Motor neuron (in vitro differentiated cells): ENCODE results near the gene PRRG1. TPM values are rescaled to one million over a fixed set of nuclear protein-coding genes. Genes with fewer than 3 reads are reported as not detected.

ENCODE experiments used
- ATAC-seq, 8 experiments: fragments of 200-7000 bp; cut with Tn5 transposase; replicated peaks in 6 of 8; 2 replicates each; pipeline ENCODE4 v1.8.0; 2021; ENCODE audit warnings: mild to moderate bottlenecking in 8 of 8, moderate library complexity in 8 of 8
- H3K27ac ChIP-seq, 2 donors: fragments of 250-450 bp; sonication (Bioruptor Pico); 2 replicates each; pipeline ENCODE4 v1.9.0; 2021; ENCODE audit warnings: antibody characterized with exemption in 2 of 2, mild to moderate bottlenecking in 2 of 2, moderate library complexity in 1 of 2
- H3K4me1 ChIP-seq, 2 donors: fragments of 250-450 bp; sonication (Bioruptor Pico); replicated peaks in 1 of 2; 2 replicates each; pipeline ENCODE4 v1.6.1; 2021; ENCODE audit warnings: antibody characterized with exemption in 2 of 2, mild to moderate bottlenecking in 2 of 2, moderate library complexity in 1 of 2
- H3K4me3 ChIP-seq, 5 donors: fragments of 250-450 bp; sonication (Bioruptor Pico); 2 replicates each; pipeline ENCODE4 v1.9.0; 2021; ENCODE audit warnings: antibody characterized with exemption in 5 of 5, mild to moderate bottlenecking in 5 of 5, moderate library complexity in 4 of 5
- WGBS, 10 experiments: fragments of 450-650 bp; shearing (Covaris generic); methylation state at CpG; one replicate each; pipeline ENCODE4 v1.0.0; 2022; 5-methylcytosine and 5-hydroxymethylcytosine counted together
- in situ Hi-C, 9 experiments: fragments of 400-800 bp; cut with MboI; loops; one replicate each; pipeline ENCODE4 v1.15.0; 2021; ENCODE audit warnings: low sequenced_read_pairs in 9 of 9, low pct_unique_long_range_greater_than_20kb in 2 of 9; ENCODE audit not compliant: unreplicated experiment in 9 of 9
- total RNA-seq, 8 experiments: library from RNA; unstranded; fragments of 300-600 nt; gene quantifications; 2 replicates each; pipeline versions ENCODE4 v1.2.3 to v1.2.4, GENCODE V29; 2022

Gene PRRG1
- total RNA-seq, 8 experiments from 2014 or later: 4.9 to 9.7 (median 6.8) TPM

DNA sequence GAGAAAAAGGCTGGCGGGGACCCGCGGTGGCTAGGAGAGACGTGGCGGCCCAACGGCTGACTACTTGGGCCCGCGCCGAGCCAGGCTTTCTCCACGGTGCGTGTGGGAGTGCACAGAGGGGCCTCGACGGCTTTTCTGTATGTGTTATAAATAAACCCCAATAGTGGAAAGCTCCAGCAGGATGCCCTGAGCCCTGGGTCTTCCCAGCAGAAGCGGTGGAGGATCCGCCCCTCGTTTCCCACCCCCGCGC is 268 bp upstream of the PRRG1 start:
- peak overlapping the region; percentile 15 to 71 for H3K27ac ChIP-seq
- WGBS, 10 experiments: 0% methylated on average over 2 of the region's 18 CpGs; no CpG with 5 or more reads in 9 of the 10 experiments
- no peaks in the 10 kb centered on the region for H3K4me1 ChIP-seq
- ATAC-seq: peak; percentile 33 to 76 (median 60)
- in situ Hi-C loops: no loop called here
- H3K4me3 ChIP-seq: peak overlapping the region; percentile 61 to 96 (median 89)

DNA sequence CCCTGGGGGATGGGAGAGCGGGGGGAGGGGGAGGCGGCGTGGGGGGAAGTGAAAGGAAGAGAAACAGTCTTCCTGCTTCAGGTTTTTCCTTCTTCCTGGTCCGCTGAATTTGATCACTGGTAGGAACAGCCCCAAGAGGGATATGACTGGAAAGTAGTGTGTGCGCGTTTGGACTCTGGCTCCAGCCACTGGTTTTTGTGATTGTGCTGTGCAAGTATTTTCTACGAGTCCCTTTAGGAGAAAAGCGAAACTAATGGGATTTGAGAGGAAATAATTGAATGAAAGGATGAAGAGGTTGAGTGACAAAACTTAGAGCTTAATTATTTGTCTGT is 836 bp downstream of the PRRG1 start:
- WGBS, 10 experiments: 0 to 10% (median 0%) methylated on average over 1 to 3 of the region's 8 CpGs; no CpG with 5 or more reads in 6 of the 10 experiments
- ATAC-seq: peak in 5 of 8 experiments; percentile 3 to 18 (median 8)
- no peaks in the 10 kb centered on the region for H3K4me1 ChIP-seq
- H3K27ac ChIP-seq: peak overlapping the region in 1 of 2 donors; percentile 83
- in situ Hi-C loops: no loop called here
- H3K4me3 ChIP-seq: peak overlapping the region; percentile 61 to 96 (median 89)

DNA sequence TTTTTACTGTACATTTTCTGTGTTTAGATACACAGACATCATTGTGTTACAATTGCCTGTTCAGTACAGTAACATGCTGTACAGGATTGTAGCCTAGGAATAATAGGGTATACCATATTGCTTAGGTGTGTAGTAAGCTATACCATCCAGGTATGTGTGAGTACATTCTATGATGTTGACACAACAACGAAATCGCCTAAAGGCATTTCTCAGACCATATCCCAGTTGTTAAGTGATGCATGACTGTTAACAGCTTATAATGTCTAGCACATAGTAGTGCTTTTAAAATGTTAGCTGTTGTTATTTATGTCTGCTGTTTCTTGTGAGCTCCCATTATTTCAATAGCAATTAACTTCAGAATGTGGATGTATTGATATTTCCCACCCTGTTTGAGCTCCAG is 4.5 kb downstream of the PRRG1 start:
- no peaks in the 10 kb centered on the region for H3K4me1 ChIP-seq
- in situ Hi-C loops: no loop called here
- H3K27ac ChIP-seq: no peak overlapping the region
- ATAC-seq: no peak
- H3K4me3 ChIP-seq: no peak overlapping the region
- WGBS, 10 experiments: 73% methylated on average over 2 of the region's 2 CpGs; no CpG with 5 or more reads in 9 of the 10 experiments

DNA sequence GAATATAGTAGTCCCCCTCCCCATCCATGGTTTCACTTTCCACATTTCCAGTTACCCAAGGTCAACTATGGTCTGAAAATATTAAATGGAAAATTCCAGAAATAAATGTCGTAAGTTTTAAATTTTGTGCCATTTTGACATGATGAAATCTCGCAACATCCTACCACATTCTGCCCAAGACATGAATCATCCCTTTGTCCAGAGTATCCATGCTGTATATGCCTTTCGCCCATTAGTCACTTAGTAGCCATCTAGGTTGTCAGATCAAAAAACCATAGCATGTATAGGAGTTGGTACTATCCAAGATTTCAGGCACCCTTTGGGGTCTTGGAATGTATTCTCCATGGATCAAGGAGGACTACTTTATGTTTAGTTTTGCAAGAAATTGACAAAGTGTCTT is 8.3 kb downstream of the PRRG1 start:
- Histone ChIP-seq H3K27ac (no peak overlapping the region), H3K4me1 (no peaks in the 10 kb centered on the region), H3K4me3 (no peak overlapping the region)
- in situ Hi-C loops: no loop called here
- ATAC-seq: no peak
- WGBS, 10 experiments: 58 to 100% (median 100%) methylated on average over 1 to 3 of the region's 3 CpGs; no CpG with 5 or more reads in 5 of the 10 experiments

DNA sequence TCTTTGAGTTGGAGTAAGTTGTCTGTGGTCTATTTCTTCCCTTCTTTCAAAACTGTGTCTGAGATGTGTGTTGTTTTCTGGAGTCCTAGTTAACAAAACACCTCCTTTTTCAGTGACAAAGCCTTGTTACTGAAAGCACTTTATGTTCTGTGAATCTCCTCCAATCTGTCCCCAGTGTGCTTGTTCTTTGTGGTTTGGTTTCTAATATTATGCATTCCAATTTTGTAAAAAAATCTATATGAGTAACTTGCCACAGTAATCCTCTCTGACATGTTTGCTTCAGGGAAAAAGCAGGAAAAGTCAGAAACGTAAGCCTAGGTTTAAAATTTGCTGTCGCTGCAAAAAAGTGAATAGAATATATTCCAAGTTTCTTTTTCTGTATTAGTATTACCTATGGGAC is 12.4 kb downstream of the PRRG1 start:
- Histone ChIP-seq H3K27ac (no peak overlapping the region), H3K4me1 (no peaks in the 10 kb centered on the region), H3K4me3 (no peak overlapping the region)
- no peak for ATAC-seq
- in situ Hi-C loops: no loop called here
- 63 to 100% (median 91%) methylated on average over 2 of the region's 2 CpGs; no CpG with 5 or more reads in 4 of the 10 experiments for WGBS, 10 experiments

DNA sequence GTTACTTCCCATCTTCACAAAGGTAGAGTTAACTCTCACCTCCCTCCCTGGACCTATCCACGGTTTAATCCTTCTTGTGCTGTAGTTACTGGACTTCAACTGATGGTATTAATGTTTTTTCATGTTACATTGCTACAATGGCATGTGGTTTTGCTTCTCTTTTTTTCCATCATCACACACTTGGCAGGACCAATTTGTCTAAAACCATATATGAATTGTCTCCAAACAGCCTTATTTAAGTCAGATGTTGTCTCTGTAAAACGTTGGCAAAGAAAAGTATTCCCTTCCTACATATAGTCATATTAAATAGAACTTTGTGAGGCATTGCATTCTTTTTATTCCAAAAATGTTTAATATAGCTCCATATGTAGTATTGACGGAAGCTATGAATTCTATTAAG is 15.5 kb downstream of the PRRG1 start:
- ATAC-seq: no peak
- Histone ChIP-seq H3K27ac (no peak overlapping the region), H3K4me1 (no peaks in the 10 kb centered on the region), H3K4me3 (no peak overlapping the region)
- in situ Hi-C loops: no loop called here
- 0 to 100% (median 57%) methylated on average over 2 to 3 of the region's 3 CpGs; no CpG with 5 or more reads in 5 of the 10 experiments for WGBS, 10 experiments

DNA sequence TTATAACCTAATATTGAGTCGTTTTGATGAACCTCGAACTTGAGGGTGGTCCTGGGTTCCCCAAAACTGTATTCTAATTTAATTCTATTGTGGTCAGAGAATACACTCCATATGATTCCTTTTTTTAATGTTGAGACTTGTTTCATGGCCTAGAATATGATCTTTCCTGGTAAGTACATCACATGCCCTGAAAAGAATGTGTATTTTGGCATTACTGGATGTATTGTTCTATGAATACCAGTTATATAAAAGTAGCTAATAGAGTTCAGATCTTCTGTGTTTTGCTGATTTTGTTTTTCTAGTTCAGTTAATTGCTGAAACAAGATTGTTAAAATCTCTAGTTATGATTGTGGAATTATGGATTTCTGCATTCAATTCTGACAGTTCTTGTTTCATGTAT is 18.8 kb downstream of the PRRG1 start:
- no peaks in the 10 kb centered on the region for H3K4me1 ChIP-seq
- no peak overlapping the region for H3K27ac ChIP-seq
- in situ Hi-C loops: no loop called here
- no peak overlapping the region for H3K4me3 ChIP-seq
- 38 to 100% (median 80%) methylated on average over 1 to 2 of the region's 2 CpGs; no CpG with 5 or more reads in 6 of the 10 experiments for WGBS, 10 experiments
- ATAC-seq: no peak

DNA sequence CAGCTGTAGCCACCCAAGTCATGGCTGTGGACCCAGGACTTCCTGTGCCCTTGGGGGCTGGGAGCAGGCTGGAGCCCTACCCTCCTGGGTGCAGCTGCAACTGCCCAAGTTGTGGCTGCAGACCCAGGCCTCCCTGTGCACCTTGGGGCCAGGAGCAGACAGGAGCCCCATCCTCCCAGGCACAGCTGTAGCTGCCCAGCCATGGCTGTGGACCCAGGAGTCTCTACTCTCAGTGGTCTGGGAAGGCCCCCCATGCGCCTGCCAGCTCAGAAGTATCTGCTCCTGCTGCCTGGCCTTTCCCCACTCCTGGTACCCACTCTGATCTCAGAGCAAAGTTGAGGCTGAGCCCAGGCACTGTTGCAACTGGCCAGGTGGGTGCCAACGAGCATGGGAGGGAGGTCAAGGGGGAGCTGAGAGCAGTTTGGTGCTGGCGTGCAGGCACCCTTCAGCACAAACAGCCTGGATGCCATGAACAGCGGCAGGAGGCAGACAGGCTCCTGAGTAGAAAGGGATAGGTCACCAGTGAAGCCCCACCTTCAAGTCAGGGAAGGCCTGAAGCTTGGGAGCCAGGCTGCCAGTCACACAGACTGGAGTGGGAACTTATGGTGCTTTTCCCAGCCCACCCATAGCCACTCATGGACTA is 21.5 kb downstream of the PRRG1 start:
- no CpG with 5 or more reads among the region's 4 CpGs for WGBS, 10 experiments
- no peak overlapping the region for H3K27ac ChIP-seq
- in situ Hi-C loops: no loop called here

DNA sequence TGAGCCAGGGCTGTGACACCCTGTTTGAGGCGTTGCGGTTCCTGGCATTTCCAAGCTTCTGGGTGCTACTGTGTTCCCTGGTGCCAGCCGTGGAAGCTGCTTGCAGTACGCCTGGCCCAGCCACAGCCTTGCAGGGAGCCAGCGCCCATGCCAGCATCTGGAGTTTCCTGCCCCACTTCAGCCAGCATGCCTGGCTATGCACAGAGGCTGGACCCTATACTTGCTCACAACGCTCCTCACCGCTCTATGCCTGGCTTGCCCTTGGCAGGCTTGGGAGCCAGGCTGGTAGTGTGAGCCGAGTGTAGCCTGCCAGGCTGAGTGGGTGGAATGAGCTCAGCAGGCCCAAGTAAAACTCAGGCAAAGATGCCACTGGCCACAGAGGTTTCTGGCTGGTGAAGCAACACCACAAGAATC is 22.4 kb downstream of the PRRG1 start:
- Histone ChIP-seq H3K27ac (no peak overlapping the region), H3K4me3 (no peak overlapping the region), H3K4me1 (no peaks in the 10 kb centered on the region)
- 83% methylated on average over 1 of the region's 8 CpGs; no CpG with 5 or more reads in 9 of the 10 experiments for WGBS, 10 experiments
- no peak for ATAC-seq
- in situ Hi-C loops: no loop called here

More for the DNA sequence above, 21.5 kb downstream of the PRRG1 start:
- ATAC-seq: no peak
- no peak overlapping the region for H3K4me3 ChIP-seq
- H3K4me1 ChIP-seq: no peaks in the 10 kb centered on the region

DNA sequence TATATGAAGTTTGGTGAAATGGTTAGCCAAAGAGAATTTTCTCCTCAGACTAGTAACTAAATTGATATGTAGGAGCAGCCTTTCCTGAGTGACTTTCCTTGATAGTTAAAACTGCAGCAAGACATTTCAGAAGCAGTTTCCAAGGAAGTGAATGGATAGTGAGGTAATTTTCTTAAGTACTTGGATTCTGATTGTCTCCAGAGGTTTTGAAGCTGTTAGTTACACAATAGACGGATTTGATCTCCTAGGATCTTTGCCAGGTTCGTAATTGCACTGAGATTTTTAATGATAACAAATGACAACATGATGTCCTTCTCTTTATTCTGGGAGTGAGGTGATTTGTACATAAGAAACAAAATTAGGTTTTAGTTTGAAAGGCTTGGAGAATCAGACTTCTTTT is 29.2 kb downstream of the PRRG1 start:
- no peak for ATAC-seq
- no peak overlapping the region for H3K4me3 ChIP-seq
- in situ Hi-C loops: no loop called here
- no peak overlapping the region for H3K27ac ChIP-seq
- no peaks in the 10 kb centered on the region for H3K4me1 ChIP-seq
- 19 to 83% (median 65%) methylated on average over 1 to 2 of the region's 2 CpGs; no CpG with 5 or more reads in 5 of the 10 experiments for WGBS, 10 experiments

DNA sequence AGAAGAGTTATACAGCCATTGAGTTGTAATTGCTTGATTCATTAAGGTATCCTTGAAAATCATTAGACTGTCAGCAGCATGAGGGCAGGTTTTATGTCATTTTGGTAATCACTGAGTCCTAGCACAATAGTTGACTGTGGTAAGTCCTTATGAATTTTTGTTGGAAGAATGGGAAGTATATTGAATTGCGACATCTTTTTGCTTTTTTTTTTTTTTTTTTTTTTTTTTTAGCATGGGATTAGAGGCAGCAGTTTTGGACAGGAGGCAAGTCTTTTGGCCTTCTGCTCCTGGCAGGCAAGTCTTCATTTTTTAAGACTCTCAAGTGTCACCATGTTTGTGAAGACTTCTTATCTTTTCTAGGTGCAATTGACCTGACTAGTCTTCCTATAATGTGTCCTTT is 29.7 kb downstream of the PRRG1 start:
- H3K27ac ChIP-seq: no peak overlapping the region
- in situ Hi-C loops: no loop called here
- no peak for ATAC-seq
- no peaks in the 10 kb centered on the region for H3K4me1 ChIP-seq
- no peak overlapping the region for H3K4me3 ChIP-seq
- WGBS, 10 experiments: 38 to 100% (median 88%) methylated on average over 1 of the region's 1 CpG; no CpG with 5 or more reads in 5 of the 10 experiments

DNA sequence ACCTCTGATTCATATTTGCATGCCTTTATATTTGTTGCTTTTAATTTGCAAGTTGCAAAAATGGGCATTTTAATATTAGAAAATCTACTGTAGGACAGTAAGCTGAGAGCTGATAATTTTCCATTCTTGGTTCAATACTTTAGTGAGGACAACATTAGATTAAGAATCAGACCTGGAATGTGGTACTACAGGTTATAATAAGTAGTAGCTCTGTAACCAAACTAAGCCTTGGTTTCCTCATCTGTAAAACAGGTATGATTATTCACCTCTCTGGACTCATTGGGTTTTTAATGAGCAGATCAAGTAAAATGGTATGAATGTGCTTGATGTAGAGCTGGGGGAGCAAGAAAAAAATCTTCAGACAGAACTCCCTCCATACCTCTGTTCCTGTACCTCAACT is 31.1 kb downstream of the PRRG1 start:
- no peak overlapping the region for H3K4me3 ChIP-seq
- no peaks in the 10 kb centered on the region for H3K4me1 ChIP-seq
- in situ Hi-C loops: no loop called here
- ATAC-seq: no peak
- no peak overlapping the region for H3K27ac ChIP-seq

DNA sequence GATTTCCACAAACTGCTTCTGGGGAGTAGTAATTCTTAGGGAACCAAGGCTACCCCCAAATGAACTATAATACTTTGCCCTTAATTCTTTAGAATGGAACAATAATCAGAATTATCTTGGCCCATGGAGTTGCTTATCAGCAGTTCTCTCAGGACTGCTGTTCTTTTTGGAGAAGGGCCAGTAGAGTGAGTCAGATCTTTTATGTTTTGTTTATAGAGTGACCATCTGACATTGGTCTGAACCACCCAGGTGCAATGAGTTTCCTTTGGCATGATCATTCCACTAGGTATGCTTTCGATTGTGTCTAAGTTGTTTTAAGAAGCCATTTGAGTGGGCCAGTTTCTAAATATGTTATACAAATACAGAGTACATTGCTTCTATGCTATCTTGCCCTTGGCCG is 31.8 kb downstream of the PRRG1 start:
- ATAC-seq: peak in 2 of 8 experiments; percentile 38 to 65
- Histone ChIP-seq H3K4me1 (no peaks in the 10 kb centered on the region), H3K4me3 (no peak overlapping the region), H3K27ac (no peak overlapping the region)
- 52 to 100% (median 89%) methylated on average over 1 to 2 of the region's 2 CpGs; no CpG with 5 or more reads in 5 of the 10 experiments for WGBS, 10 experiments
- in situ Hi-C loops: no loop called here

DNA sequence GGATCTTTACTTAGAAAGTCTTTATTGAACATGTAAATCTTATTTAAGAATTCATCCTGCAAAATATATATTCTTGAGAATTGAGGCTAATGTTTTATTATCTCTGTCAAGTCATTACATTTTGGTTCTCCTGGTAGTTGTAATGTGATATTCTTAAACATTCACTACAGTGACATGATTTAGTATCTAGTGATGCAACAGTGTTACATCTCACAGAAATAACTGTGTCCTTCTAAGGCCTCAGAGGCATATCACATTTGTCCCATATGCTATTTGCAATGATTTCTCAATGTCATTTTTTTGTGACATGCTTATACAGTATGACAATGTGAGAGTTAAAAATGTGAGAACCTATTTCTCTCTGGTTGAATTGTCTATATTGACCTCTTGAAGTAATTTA is 34.1 kb downstream of the PRRG1 start:
- peak in 5 of 8 experiments; percentile 26 to 65 (median 51) for ATAC-seq
- in situ Hi-C loops: no loop called here
- H3K27ac ChIP-seq: no peak overlapping the region
- H3K4me3 ChIP-seq: no peak overlapping the region
- H3K4me1 ChIP-seq: no peaks in the 10 kb centered on the region
